HG03354 (cell line): ENCODE data around the gene SMAD3.
A peak's percentile ranks its signal among the peaks of the same experiment; 100 is the strongest.

ENCODE experiments used
- ATAC-seq: cut with Tn5 transposase; IDR thresholded peaks from one replicate; pipeline ENCODE4 v1.9.1; 2021; ENCODE audit warnings: mild to moderate bottlenecking; ENCODE audit not compliant: unreplicated experiment, poor library complexity, severe bottlenecking

Gene SMAD3

GRCh38 chr15:67105991-67106763 lies 40.8 kb downstream of the SMAD3 start:
- no peak for ATAC-seq

DNA sequence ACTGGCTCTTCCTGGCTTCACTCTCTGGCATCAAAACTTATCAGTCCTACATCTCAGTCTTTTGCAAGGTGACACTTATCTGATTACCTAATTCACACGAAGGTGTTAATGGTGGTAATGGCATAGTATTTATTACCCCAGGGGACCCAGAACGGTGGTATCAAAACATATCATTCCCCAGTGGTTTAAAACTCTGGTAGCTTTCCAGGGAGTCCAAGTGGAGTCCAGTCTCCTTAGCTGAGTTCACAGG lies 41.3 kb downstream of the SMAD3 start:
- no peak for ATAC-seq

DNA sequence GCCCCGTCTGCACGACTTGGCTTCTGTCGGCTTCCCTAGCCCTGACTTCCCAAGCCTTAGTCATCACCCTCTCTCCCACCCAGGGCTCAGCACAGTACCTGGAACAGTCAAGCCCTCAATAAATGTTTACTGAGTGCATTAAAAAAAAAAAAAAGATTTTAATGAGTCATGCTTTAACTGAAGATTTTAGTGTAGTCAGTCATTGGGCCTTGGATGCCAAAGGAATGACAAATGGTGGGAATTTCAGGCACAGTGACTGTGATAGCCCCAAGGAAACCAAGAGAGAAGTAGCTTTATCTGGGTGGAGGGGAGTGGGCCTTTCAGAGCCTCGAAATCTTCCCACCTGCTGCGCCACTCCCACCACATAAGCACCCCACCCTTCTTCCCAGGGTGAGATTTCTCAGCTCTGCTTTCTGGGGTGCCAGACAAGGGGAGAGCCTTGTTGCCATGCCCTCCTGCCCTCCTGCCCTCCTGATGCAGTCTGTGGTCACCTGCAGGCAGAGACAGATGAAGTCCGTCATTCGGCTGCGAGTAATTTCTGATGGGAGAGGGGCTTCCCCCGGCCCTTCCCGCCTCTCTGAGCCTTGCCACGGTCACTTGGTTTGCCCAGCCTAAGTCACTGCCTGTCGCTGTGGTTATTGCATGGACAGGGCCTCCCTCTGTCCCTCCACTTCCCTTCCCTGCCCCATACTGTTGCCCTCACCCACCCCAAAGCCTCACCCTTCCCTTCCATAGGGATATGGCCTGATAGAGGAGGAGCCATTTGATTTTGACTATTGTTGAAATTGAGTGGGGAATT lies 41.8 kb downstream of the SMAD3 start:
- ATAC-seq = no peak

DNA sequence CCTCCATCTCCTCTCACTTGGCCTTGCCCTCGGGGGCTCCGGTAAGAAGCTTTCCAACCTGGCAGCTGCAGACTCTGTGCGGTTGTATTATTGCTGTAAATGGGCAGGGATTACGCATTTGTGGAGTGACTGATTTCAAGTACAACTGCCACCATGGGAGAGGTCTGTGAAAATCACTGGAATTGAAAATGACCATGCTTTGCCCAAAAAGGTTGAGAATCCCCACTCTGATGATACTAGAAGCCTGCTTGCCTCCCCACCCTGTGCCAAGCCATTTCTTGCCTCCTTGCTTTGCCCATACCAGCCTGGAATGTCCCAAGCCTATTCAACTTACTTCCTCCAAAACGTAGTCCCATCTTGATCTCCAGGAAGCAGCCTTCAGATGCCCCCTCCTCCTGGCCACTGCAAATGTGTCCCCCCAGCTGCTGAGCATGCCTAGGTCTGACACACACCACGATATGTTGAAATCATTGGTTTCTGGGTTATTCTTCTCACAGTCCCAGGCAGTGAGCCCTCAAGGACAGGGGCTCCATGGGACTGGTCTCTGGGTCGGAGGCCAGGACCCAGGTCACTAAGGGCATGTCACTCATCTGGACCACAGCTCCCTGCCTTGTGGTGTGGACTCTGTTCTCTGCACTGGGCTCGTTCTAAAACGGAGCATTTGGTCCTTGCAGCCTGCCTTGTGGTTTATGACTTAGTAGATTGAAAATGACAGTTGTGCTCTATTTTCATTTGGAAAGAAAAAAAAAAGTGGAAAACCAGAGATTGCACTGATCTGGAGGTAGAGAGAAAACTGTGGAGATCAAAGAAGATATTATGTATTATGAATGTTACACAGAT lies 42.9 kb downstream of the SMAD3 start:
- no peak for ATAC-seq

DNA sequence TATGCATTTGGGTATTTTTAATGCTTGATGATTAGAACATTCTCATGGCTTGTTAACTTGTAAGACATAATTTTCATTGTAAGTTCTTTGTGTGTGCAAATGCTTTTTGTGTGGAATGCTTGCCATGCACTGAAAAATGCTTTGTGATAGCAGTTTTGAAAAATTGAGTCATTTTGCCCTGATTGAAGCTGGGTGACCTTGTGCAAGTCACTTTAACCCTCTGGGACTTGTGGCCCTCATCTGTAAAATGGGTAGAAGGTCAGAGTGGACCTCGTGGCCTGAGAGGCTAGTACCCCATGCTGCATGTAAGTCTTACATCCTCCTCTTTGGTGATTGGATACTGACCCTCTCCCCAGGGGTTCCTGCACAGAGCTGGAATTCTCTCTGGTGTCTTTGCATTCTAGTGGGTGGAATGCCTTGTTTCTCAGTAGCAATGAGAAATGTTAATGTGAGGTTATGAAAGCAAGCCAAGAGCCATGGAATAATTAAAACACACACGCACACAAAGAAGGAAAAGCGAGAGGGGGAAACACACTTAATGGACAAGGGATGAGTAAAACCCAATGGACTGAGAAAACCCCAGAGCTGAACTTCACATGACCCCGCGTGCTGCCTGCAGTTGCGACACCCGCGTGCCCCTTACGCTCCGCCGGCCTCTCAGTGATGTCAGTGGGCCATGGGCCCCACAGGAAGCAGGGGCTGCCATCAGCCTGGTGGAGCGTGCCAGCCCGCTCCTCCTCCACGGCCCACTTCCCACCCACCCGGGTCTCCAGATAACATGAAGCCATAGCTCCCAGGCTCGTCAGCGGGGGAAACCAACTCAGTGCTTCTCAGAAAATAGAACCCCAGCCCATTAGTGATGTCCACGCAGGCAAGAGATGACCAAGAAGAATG lies 44.0 kb downstream of the SMAD3 start:
- ATAC-seq = peak; percentile 70

GRCh38 chr15:67110361-67110781 lies 45.0 kb downstream of the SMAD3 start:
- ATAC-seq = peak; percentile 64

- ATAC-seq = no peak
These were observed 45.8 kb downstream of the SMAD3 start for GRCh38 chr15:67110958-67111864.

- ATAC-seq = no peak
These were observed 48.6 kb downstream of the SMAD3 start for GRCh38 chr15:67114046-67114445.

GRCh38 chr15:67114846-67115585 lies 49.6 kb downstream of the SMAD3 start:
- ATAC-seq = no peak

- ATAC-seq = no peak
These were observed 50.2 kb downstream of the SMAD3 start for GRCh38 chr15:67115586-67115969.

- ATAC-seq = no peak
These were observed 51.3 kb downstream of the SMAD3 start for GRCh38 chr15:67116742-67117141.

DNA sequence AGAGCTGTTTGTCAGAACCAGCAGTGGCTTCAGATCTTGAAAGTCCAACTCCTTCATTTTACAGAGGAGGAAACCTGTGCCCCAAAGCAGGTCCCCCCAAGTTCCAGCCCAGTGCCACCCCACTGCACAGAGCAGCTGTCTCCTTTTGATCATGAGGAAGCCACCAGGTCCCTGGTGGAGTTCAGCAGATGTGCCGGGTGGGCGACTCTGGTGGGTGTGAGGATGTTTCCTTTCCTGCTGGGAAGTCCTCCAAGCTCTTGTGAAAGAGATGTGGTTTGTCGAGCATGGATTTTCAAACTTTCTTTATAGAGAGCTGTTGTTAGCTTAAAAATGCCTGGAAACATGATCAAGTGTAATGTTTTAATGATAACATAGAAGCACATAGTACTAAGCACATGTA lies 52.0 kb downstream of the SMAD3 start:
- ATAC-seq = no peak

DNA sequence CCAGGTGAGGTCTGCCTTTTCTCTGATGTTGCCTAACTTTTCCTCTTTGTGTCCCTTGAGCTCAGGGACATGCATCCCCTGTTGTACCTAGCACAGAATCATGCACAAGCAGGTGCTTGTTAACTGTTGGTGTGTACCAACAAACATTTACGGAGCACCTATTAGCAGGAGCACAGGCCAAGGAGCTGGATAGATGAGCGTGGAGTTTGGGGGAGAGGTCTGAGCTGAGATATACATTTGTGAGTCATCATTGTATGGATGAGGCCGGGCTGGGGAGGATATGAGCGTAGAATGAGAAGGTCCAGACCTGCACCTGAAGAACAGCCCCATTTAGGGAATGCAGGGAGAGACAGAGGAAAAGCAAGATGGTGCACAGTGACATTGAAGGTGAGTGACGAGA lies 53.4 kb downstream of the SMAD3 start:
- no peak for ATAC-seq

GRCh38 chr15:67119238-67119846 lies 53.9 kb downstream of the SMAD3 start:
- ATAC-seq = no peak

DNA sequence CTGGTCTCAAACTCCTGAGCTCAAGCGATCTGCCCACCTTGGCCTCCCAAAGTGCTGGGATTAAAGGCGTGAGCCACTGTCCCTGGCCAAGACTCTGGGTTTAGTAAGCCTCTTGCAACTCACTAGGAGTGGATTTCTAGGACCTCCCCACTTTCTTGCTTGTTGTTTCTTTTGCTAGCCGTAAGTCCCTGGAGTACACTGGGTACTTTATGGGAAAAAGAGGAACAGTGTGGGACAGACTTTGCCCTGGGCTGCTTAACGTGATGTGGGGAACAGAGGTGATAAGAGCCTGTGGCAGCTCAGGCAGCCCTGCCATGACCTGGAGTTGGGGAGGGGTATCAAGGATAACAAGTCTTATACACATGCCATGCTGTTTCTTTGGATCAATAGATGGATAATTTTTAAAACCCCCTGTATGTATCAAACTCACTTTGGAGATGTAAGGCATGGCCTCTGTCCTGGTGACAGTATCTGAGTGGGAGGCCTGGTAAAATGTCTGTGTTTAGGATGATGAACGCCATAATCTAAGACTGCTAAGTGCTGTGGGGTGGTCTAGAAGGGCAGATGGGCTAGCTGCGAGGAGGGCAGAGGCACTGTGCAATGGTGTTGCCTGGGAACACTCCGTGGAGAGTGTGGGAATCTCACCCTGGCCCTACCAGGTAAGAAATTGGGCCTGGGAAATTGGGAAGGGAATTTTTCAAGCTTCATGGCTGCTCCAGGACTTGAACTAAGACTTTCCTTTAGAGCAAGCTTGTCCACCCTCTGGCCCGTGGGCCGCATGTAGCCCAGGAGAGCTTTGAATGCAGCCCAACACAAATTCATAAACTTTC lies 54.8 kb downstream of the SMAD3 start:
- no peak for ATAC-seq

GRCh38 chr15:67120839-67121643 lies 55.6 kb downstream of the SMAD3 start:
- ATAC-seq = peak; percentile 76
